Measurements from ENCODE around the gene ZFP69B. TPM values are rescaled to one million over a fixed set of nuclear protein-coding genes. Genes with fewer than 3 reads are reported as not detected.

Gene ZFP69B
- total RNA-seq, 1 experiment from 2014 or later = 11.6 TPM

DNA sequence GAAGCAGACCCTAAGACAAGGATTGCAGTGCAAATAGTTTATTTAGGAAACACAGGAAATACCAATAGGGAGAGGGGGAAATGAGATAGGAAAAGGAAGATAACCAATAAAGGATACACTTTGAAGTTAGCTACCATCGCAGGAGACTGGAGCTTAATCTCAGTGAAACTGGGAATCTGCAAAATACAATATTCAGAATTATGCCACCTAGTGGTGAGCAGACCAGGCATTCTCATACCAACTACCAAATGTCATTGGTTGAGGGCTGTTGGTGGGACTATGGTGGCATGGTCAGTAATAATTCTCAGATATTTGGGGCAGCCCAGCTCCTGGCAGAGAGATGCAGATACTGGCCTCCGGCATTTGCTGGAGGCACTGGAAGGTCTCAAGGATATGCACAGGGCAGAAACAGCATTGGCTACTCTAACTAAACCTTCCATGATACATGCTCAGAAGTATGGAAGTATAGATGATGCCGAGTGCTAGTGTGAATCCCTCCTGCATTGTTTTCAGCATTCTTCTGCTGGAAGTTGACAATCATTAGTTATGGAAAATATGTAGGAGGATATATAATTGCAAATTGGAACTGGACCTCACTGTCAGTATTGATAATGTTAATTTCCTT lies 11.8 kb upstream of the ZFP69B start:
- in situ Hi-C loops (cut with HindIII; ENCODE audit: low pct_unique_long_range_greater_than_20kb, low sequenced_read_pairs) = no loop called here
- Histone ChIP-seq H3K27me3 (ENCODE audit: control insufficient read depth, insufficient read depth, low read length) (no peaks in the 10 kb centered on the region), H3K9me3 (ENCODE audit: control insufficient read depth, insufficient read depth, low read depth, low read length) (no peaks in the 10 kb centered on the region), H3K4me3 (ENCODE audit: low read depth in 2 of 2, low read length in 2 of 2) (no peak overlapping the region), H3K4me1 (ENCODE audit: control insufficient read depth, insufficient read depth, low read length) (no peaks in the 10 kb centered on the region), H3K27ac (ENCODE audit: low read length) (no peak overlapping the region), H3K36me3 (ENCODE audit: control insufficient read depth, insufficient read depth, low read length) (no peaks in the 10 kb centered on the region)
- ChIA-PET POLR2A (interaction anchor here (0.6 kb wide), 1 partner anchor 208 kb away, joined by 7 read pairs; no protein-coding TSS in a partner anchor), CTCF (interaction anchor here (0.6 to 1.2 kb wide), 6 partner anchors 13 to 305 kb away, joined by 3 to 8 read pairs (median 4); no protein-coding TSS in a partner anchor)
- peak; percentile 80 for ATAC-seq
- DNase-seq (ENCODE audit: low read depth, low spot score) = no peak
- no TSS peak for BruUV-seq (replicated peaks)
- TF ChIP-seq, protein P1, sequence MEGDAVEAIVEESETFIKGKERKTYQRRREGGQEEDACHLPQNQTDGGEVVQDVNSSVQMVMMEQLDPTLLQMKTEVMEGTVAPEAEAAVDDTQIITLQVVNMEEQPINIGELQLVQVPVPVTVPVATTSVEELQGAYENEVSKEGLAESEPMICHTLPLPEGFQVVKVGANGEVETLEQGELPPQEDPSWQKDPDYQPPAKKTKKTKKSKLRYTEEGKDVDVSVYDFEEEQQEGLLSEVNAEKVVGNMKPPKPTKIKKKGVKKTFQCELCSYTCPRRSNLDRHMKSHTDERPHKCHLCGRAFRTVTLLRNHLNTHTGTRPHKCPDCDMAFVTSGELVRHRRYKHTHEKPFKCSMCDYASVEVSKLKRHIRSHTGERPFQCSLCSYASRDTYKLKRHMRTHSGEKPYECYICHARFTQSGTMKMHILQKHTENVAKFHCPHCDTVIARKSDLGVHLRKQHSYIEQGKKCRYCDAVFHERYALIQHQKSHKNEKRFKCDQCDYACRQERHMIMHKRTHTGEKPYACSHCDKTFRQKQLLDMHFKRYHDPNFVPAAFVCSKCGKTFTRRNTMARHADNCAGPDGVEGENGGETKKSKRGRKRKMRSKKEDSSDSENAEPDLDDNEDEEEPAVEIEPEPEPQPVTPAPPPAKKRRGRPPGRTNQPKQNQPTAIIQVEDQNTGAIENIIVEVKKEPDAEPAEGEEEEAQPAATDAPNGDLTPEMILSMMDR (IDR thresholded peaks at IDR 0.05) = peak; percentile 82
- TF ChIP-seq, protein P2, sequence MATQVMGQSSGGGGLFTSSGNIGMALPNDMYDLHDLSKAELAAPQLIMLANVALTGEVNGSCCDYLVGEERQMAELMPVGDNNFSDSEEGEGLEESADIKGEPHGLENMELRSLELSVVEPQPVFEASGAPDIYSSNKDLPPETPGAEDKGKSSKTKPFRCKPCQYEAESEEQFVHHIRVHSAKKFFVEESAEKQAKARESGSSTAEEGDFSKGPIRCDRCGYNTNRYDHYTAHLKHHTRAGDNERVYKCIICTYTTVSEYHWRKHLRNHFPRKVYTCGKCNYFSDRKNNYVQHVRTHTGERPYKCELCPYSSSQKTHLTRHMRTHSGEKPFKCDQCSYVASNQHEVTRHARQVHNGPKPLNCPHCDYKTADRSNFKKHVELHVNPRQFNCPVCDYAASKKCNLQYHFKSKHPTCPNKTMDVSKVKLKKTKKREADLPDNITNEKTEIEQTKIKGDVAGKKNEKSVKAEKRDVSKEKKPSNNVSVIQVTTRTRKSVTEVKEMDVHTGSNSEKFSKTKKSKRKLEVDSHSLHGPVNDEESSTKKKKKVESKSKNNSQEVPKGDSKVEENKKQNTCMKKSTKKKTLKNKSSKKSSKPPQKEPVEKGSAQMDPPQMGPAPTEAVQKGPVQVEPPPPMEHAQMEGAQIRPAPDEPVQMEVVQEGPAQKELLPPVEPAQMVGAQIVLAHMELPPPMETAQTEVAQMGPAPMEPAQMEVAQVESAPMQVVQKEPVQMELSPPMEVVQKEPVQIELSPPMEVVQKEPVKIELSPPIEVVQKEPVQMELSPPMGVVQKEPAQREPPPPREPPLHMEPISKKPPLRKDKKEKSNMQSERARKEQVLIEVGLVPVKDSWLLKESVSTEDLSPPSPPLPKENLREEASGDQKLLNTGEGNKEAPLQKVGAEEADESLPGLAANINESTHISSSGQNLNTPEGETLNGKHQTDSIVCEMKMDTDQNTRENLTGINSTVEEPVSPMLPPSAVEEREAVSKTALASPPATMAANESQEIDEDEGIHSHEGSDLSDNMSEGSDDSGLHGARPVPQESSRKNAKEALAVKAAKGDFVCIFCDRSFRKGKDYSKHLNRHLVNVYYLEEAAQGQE (IDR thresholded peaks at IDR 0.05; ENCODE audit: insufficient read depth in 1 of 2, low read depth in 2 of 2, low read length in 1 of 2) = no peak
- TF ChIP-seq POLR2AphosphoS5 (IDR thresholded peaks at IDR 0.05; ENCODE audit: low read depth, low read length) (no peak), TCF7L2 (IDR thresholded peaks at IDR 0.05; ENCODE audit: low read depth, low read length) (no peak), SIN3A (IDR thresholded peaks at IDR 0.05; ENCODE audit: borderline replicate concordance, insufficient read depth, low read depth, low read length) (no peak)
- intact Hi-C loops (cut with micrococcal nuclease; ENCODE audit: unreplicated experiment) = no loop called here

DNA sequence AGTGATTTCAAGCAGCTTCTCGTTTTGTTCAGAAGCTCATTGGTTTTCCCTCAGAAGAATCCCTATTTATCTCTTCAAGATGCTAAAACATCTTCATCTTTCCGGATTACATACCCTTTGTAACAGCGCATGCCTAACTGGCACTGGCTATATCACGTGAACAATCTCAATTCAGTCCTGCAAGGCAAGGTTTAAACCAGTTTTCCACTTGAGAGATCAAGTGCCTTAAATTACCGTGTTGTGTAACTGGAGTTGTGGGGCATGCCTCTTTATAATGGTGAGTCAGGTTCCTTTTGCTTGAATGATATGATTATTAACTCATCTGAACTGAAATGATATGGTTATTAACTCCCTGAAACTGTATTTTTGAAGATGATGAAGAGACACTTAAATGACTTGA lies 11.0 kb upstream of the ZFP69B start:
- H3K4me3 ChIP-seq (ENCODE audit: low read depth in 2 of 2, low read length in 2 of 2) = no peak overlapping the region
- no peaks in the 10 kb centered on the region for H3K4me1 ChIP-seq (ENCODE audit: control insufficient read depth, insufficient read depth, low read length)
- H3K9me3 ChIP-seq (ENCODE audit: control insufficient read depth, insufficient read depth, low read depth, low read length) = no peaks in the 10 kb centered on the region
- ATAC-seq (no peak), DNase-seq (ENCODE audit: low read depth, low spot score) (no peak)
- no TSS peak for BruUV-seq (replicated peaks)
- no peaks in the 10 kb centered on the region for H3K36me3 ChIP-seq (ENCODE audit: control insufficient read depth, insufficient read depth, low read length)
- H3K27ac ChIP-seq (ENCODE audit: low read length) = no peak overlapping the region
- intact Hi-C loops (cut with micrococcal nuclease; ENCODE audit: unreplicated experiment) (no loop called here), in situ Hi-C loops (cut with HindIII; ENCODE audit: low pct_unique_long_range_greater_than_20kb, low sequenced_read_pairs) (no loop called here)
- ChIA-PET CTCF (no interaction called here), POLR2A (no interaction called here)
- TF ChIP-seq, protein P1 (IDR thresholded peaks at IDR 0.05) = no peak
- TF ChIP-seq TCF7L2 (IDR thresholded peaks at IDR 0.05; ENCODE audit: low read depth, low read length) = no peak
- TF ChIP-seq, protein P2 (IDR thresholded peaks at IDR 0.05; ENCODE audit: insufficient read depth in 1 of 2, low read depth in 2 of 2, low read length in 1 of 2) = no peak
- no peak for TF ChIP-seq POLR2AphosphoS5 (IDR thresholded peaks at IDR 0.05; ENCODE audit: low read depth, low read length)
- TF ChIP-seq SIN3A (IDR thresholded peaks at IDR 0.05; ENCODE audit: borderline replicate concordance, insufficient read depth, low read depth, low read length) = no peak
- H3K27me3 ChIP-seq (ENCODE audit: control insufficient read depth, insufficient read depth, low read length) = no peaks in the 10 kb centered on the region
